ENCODE data around the gene RPS24. TPM values are rescaled to one million over a fixed set of nuclear protein-coding genes. Genes with fewer than 3 reads are reported as not detected.

RPS24 gene
- total and polyA plus RNA-seq, 10 of the 15 experiments (the other 5 are each of a cell fraction or from before 2014, with no cell fraction given), result 1,343 to 7,285 (median 2,230) TPM

GRCh38 chr10:78044179-78044578, 10.5 kb downstream of the RPS24 start (continued):
- no peak for TF ChIP-seq RELB (IDR thresholded peaks at IDR 0.05; ENCODE audit: low read depth)
- TF ChIP-seq SP1 (IDR thresholded peaks at IDR 0.05; ENCODE audit: low read depth, low read length), result no peak
- TF ChIP-seq ZNF622 (IDR thresholded peaks at IDR 0.05), result no peak
- TF ChIP-seq ZBED1 (IDR thresholded peaks at IDR 0.05; ENCODE audit: borderline replicate concordance), result no peak
- TF ChIP-seq, protein P1, sequence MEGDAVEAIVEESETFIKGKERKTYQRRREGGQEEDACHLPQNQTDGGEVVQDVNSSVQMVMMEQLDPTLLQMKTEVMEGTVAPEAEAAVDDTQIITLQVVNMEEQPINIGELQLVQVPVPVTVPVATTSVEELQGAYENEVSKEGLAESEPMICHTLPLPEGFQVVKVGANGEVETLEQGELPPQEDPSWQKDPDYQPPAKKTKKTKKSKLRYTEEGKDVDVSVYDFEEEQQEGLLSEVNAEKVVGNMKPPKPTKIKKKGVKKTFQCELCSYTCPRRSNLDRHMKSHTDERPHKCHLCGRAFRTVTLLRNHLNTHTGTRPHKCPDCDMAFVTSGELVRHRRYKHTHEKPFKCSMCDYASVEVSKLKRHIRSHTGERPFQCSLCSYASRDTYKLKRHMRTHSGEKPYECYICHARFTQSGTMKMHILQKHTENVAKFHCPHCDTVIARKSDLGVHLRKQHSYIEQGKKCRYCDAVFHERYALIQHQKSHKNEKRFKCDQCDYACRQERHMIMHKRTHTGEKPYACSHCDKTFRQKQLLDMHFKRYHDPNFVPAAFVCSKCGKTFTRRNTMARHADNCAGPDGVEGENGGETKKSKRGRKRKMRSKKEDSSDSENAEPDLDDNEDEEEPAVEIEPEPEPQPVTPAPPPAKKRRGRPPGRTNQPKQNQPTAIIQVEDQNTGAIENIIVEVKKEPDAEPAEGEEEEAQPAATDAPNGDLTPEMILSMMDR (IDR thresholded peaks at IDR 0.05 in 2 of 3, conservative IDR thresholded peaks at IDR 0.05 in 1 of 3; ENCODE audit: control insufficient read depth in 2 of 3, extremely low read depth in 1 of 3, insufficient read depth in 1 of 3, low read depth in 3 of 3, low read length in 3 of 3), result no peak
- no peak for TF ChIP-seq RCOR1 (conservative IDR thresholded peaks at IDR 0.05; ENCODE audit: low read depth, low read length)

- ChIA-PET CTCF (interaction anchor here (0.7 to 4.4 kb wide), 5 partner anchors 8 to 1158 kb away, joined by 3 to 42 read pairs (median 25); no protein-coding TSS in a partner anchor), SMC1A (ENCODE audit: uncharacterized antibody, unreplicated experiment) (interaction anchor here (3.6 to 5.6 kb wide), 2 partner anchors 8 to 1151 kb away, joined by 16 to 21 read pairs; no protein-coding TSS in a partner anchor), POLR2A (interaction anchor here (1.3 kb wide), 1 partner anchor 9 kb away, joined by 7 read pairs; no protein-coding TSS in a partner anchor), RAD21 (ENCODE audit: unreplicated experiment) (interaction anchor here (0.6 to 3.6 kb wide), 2 partner anchors 341 to 1151 kb away, joined by 3 to 34 read pairs; no protein-coding TSS in a partner anchor)
- in situ Hi-C loops (cut with MboI) (loop anchor here (5.0 kb wide), 1 partner anchor 1148 kb away; no protein-coding TSS in a partner anchor), intact Hi-C loops (cut with micrococcal nuclease; ENCODE audit: unreplicated experiment) (loop anchor here (5.0 kb wide), 2 partner anchors 258 to 613 kb away; no protein-coding TSS in a partner anchor)
- Histone ChIP-seq H3K9ac (ENCODE audit: control insufficient read depth, insufficient read depth, low read length) (no peak overlapping the region), H3K9me3 (replicated peaks; ENCODE audit: control insufficient read depth, insufficient read depth, low read length) (no peaks in the 10 kb centered on the region), H3K4me2 (ENCODE audit: control insufficient read depth, insufficient read depth) (no peak overlapping the region), H3K4me1 (ENCODE audit: control insufficient read depth, insufficient read depth, low read length) (peaks cover 17% of the 10 kb centered on the region), H2AFZ (ENCODE audit: control insufficient read depth, low read depth, low read length) (no peak overlapping the region), H3K36me3 (ENCODE audit: control insufficient read depth in 2 of 2, insufficient read depth in 2 of 2, low read length in 1 of 2) (peaks cover 20 to 24% of the 10 kb centered on the region in 2 experiments), H4K20me1 (ENCODE audit: control insufficient read depth, insufficient read depth) (peaks cover 16% of the 10 kb centered on the region), H3K79me2 (ENCODE audit: control insufficient read depth, insufficient read depth, low read length) (peaks cover 6% of the 10 kb centered on the region), H3K27me3 (replicated peaks in 1 of 2; ENCODE audit: control insufficient read depth in 2 of 2, insufficient read depth in 2 of 2, low read length in 1 of 2) (no peaks in the 10 kb centered on the region), H3K27ac (ENCODE audit: control insufficient read depth, insufficient read depth) (no peak overlapping the region), H3K4me3 (no peak overlapping the region)
- no TSS peak for BruUV-seq (replicated peaks)
- DNase-seq (ENCODE audit: low read depth, low spot score) (no peak), FAIRE-seq (no peak), ATAC-seq (no peak)
- WGBS (ENCODE audit: insufficient coverage, insufficient replicate concordance, low lambda C conversion rate, missing lambda C conversion rate), result 17% methylated on average over 10 of the region's 10 CpGs
- no peak for TF ChIP-seq EZH2 (IDR thresholded peaks at IDR 0.05; ENCODE audit: borderline replicate concordance, control insufficient read depth, low read depth, low read length)
- TF ChIP-seq POLR2AphosphoS5 (IDR thresholded peaks at IDR 0.05; ENCODE audit: low read length), result no peak
- no peak for TF ChIP-seq TCF3 (IDR thresholded peaks at IDR 0.05; ENCODE audit: borderline replicate concordance, insufficient read depth, low read depth, low read length)
- TF ChIP-seq, protein P2, sequence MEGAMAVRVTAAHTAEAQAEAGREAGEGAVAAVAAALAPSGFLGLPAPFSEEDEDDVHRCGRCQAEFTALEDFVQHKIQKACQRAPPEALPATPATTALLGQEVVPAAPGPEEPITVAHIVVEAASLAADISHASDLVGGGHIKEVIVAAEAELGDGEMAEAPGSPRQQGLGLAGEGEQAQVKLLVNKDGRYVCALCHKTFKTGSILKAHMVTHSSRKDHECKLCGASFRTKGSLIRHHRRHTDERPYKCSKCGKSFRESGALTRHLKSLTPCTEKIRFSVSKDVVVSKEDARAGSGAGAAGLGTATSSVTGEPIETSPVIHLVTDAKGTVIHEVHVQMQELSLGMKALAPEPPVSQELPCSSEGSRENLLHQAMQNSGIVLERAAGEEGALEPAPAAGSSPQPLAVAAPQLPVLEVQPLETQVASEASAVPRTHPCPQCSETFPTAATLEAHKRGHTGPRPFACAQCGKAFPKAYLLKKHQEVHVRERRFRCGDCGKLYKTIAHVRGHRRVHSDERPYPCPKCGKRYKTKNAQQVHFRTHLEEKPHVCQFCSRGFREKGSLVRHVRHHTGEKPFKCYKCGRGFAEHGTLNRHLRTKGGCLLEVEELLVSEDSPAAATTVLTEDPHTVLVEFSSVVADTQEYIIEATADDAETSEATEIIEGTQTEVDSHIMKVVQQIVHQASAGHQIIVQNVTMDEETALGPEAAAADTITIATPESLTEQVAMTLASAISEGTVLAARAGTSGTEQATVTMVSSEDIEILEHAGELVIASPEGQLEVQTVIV (IDR thresholded peaks at IDR 0.05; ENCODE audit: borderline replicate concordance, partially characterized antibody), result no peak
- TF ChIP-seq, protein P3, sequence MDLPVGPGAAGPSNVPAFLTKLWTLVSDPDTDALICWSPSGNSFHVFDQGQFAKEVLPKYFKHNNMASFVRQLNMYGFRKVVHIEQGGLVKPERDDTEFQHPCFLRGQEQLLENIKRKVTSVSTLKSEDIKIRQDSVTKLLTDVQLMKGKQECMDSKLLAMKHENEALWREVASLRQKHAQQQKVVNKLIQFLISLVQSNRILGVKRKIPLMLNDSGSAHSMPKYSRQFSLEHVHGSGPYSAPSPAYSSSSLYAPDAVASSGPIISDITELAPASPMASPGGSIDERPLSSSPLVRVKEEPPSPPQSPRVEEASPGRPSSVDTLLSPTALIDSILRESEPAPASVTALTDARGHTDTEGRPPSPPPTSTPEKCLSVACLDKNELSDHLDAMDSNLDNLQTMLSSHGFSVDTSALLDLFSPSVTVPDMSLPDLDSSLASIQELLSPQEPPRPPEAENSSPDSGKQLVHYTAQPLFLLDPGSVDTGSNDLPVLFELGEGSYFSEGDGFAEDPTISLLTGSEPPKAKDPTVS (IDR thresholded peaks at IDR 0.05; ENCODE audit: low read depth, low read length), result no peak
- TF ChIP-seq DPF2 (IDR thresholded peaks at IDR 0.05), result no peak
- no peak for TF ChIP-seq JUNB (IDR thresholded peaks at IDR 0.05)
- no peak for TF ChIP-seq HCFC1 (IDR thresholded peaks at IDR 0.05; ENCODE audit: low read length)
- no peak for TF ChIP-seq MEF2B (IDR thresholded peaks at IDR 0.05; ENCODE audit: partially characterized antibody, poor library complexity, severe bottlenecking)
- no peak for TF ChIP-seq NRF1 (conservative IDR thresholded peaks at IDR 0.05; ENCODE audit: low read depth, low read length)
Measured at GRCh38 chr10:78044699-78045098, 11.0 kb downstream of the RPS24 start.

All from GM12878 (cell line).